Tibial nerve (tissue), 3 donors: ENCODE measurements around the gene PPP2R2C.

Experiments
- CTCF ChIP-seq, 5 experiments: fragments of 200-600 bp in 3 of 5; fragments of 450-650 bp in 2 of 5; sonication (generic) in 3 of 5; IDR thresholded peaks; one replicate each; pipeline ENCODE4 v1.5.1; 2016 to 2019; ENCODE audit warnings: antibody characterized with exemption in 5 of 5, mild to moderate bottlenecking in 3 of 5, moderate library complexity in 2 of 5
- POLR2A ChIP-seq, 2 donors: fragments of 450-650 bp; IDR thresholded peaks; one replicate each; pipeline ENCODE4 v1.6.1; 2017; ENCODE audit warnings: antibody characterized with exemption in 2 of 2, mild to moderate bottlenecking in 2 of 2, moderate library complexity in 2 of 2

GRCh38 chr4:6448476-6449170 is 23.8 kb downstream of the PPP2R2C start:
- TF ChIP-seq CTCF (IDR thresholded peaks at IDR 0.05) (no peak), POLR2A (IDR thresholded peaks at IDR 0.05) (no peak)
